CD4-positive, alpha-beta T cell treated with Interleukin-17A for 4 hours (primary cell): ENCODE results near the gene NPAS2.

Experiments used
- DNase-seq: peaks from one replicate; pipeline ENCODE4 v3.0.0-alpha.2; 2020; ENCODE audit warnings: mixed read lengths

Gene NPAS2

DNA sequence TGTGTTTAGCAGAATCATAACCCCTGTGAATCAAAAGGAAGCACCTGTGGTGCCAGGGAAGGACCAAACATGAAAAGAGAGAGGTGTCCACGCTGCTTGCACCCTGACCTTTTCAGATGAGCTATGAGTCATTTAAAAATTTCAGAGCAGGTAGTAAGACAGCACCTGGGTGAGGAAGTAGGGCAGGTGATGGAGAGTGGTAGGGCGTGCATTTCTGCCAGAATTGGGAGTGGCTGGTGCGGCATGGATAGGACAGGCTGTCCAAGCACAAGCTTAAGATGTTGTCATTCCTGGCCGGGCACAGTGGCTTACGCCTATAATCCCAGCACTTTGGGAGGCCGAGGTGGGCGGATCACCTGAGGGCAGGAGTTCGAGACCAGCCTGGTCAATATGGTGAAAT, 36.8 kb downstream of the NPAS2 start:
- DNase-seq: no peak

DNA sequence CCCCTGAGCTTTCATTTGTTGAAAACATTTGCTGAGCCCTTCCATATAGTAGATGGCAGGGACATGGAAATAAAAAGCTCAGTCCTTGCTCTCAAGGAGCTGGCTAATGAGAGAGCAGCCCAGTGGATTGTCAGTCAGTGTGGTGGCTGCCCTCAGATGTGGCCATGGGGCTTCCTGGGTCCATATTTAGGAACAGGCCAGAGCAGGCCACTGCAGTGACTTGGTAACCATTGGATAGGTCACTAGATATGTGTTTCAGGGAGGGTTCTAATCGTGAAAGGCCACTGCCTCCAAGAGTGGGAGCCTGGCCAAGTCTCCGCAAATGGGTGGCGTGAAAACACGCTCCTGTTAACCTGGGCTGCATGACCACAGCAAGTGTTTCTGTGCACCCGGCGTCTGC, 37.4 kb downstream of the NPAS2 start:
- no peak for DNase-seq

DNA sequence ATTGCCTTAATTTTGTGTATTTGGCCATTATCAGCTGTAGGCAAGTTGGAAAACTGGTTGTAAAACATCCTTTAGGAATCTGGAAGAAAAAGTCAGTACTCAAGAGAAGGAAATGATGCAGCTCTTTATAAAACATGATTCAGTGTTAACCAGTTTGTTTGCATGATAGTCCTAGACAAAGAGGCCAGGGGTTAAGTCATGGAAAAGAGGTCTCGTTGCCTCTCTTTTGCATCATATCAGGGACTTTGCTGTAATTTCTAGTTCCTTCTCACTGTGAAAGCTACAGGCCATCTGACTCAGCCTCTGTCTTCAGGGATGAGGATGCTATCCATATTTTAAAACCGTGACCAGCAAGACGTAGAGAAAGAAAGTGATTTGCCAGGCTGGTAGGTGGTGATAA, 38.0 kb downstream of the NPAS2 start:
- DNase-seq: no peak

DNA sequence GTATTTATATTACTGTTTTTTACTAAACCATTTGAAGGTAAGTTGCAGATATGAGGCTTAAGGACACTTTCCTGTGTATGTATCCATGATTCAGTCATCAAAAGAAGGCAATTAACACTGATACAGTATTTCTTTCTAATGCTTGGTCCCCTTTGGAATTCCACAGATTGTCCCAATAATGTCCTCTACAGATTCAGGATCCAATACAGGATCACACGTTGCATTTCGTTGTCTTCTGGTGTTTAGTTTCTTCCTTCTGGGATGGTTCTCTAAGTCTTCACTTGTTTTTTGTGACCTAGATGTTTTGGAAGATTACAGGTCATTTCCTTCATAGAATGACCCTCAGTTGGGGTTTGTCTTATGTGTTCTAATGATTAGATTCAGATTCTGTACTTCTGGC, 40.0 kb downstream of the NPAS2 start:
- no peak for DNase-seq

DNA sequence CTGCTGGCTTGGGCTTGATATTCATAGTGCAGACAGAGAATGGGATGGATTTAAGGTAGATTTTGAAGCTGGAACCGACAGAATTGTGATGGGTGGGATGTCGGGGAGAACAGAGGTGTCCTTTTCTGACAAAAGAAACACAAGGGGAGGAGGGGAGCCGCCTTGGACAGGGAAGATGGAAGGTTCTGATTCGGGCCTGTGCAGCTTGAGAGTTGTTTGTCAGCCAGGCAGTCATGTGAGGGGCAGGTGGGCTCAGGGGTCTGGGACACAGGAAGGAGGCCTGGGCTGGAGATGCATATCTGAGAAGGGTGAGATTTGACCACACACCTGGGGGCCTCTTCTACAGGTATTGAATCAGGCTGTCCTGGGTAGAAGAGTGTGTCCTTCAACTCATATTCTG, 41.4 kb downstream of the NPAS2 start:
- no peak for DNase-seq

DNA sequence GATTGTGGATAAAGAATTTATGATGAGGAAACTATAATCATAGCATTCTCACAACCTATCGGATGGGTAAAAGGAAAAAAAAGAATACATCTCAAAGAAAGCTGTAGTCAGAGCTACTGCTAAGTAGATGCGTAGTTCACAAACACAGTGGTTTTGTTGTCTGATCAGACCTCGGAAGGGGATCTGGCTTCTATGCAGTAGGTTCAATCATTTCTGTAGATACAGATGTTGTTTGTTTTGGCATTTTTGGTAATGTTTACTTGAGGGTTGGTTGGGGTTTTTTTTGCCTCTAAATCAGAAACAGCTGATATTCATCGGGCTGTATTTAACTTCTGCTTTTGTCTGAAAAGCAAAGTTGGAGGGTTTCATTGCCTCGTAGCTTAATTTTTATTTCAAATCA, 42.1 kb downstream of the NPAS2 start:
- DNase-seq: no peak

DNA sequence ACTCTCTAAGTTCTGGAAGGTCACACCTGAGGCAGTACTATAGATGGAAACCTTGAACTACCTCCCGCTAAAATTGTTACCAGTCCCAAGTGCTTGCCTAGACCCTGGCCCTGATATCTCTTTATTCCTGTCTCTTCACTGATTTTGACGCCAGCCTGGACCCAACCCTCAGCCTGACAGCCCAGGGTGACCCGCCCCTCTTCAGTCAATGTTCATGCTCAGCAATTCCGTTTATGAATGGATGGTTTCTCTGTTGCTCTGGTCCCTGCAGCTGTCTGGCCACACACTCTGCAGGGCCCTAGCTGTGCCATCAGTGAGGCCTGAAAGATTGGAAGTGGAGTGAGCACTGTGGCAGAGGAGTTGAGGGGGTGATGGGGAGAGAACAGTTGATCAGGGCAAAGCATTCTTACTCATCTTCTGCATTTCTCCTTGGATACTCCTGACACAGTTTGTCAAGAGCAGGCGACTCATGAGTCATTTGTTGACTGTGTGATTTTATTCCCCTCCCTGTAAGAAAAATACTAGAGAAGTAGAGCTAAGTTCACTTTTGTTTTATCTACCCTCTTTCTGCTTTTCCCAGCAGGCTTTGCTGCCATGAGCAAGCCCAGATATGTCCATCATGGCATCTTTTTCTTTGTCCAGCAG, 46.0 kb downstream of the NPAS2 start:
- no peak for DNase-seq

DNA sequence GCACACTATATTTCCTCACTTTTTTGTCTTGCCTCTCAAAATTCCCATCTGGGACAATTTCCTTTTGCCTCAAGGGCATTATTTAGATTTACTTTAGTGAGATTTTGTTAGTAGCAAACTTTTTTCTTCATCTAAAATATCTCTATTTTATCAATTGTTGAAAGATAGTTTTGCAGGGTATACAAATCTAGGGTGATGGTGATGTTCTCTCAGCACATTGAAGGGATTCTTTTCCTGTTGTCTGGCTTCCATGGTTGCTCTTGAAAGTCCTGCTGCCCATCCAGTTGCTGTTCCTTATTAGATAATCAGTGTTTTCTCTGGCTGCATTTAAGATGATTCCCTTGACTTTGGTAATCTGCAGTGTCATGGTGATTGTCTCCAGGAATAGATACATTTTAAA, 48.1 kb downstream of the NPAS2 start:
- DNase-seq: no peak

DNA sequence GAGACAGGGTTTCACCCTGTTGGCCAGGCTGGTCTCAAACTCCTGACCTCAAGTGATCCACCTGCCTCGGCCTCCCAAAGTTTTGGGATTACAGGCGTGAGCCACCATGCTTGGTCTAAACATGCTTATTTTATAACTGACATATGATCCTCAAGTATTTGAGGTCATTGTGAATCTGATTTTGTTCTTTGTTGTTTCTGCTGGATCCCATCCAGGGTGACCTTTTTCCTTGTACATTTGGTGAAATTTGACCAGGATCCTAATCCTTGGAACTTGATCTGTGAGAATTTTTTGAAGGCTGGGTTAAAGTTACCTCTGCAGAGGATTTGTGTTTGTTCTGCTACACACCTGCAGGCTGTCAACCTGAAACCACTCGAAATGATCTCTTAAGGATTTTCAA, 49.2 kb downstream of the NPAS2 start:
- no peak for DNase-seq

DNA sequence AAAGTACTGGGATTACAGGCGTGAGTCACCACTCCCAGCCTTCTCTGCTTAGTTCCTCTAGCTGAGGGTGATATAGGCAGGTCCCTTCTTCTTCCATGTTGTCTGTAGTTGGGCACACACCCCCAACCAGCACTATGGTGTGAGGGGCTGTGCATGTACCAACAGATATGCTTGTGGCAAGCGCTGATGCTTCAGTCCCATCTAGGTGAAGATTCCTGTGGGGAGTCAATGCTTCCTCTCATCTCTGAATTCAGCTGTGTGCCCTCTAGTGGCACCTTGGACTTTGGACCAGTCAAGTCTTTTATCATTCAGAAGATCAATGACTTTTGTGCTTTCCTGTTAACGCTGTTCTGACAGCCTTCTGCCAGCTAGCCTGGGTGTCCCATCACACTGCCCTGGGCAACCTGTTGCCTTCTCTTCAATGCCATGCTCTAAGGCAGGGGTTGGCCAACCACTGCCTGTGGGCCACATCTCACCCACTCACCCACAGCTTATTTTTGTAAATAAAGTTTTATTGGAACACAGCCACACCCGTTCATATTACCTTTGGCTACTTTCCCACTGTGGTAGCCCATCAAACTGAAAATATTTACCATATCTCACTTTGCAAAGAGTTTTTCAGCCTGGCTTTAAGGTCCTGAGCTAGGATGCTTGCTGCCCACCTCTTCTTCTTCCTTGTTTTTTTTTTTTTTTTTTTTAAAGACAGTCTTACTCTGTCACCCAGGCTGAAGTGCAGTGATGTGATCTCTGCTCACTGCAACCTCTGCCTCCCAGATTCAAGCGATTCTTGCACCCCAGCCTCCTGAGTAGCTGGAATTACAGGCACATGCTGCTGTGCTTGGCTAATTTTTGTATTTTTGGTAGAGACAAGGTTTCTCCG, 51.0 kb downstream of the NPAS2 start:
- no peak for DNase-seq

DNA sequence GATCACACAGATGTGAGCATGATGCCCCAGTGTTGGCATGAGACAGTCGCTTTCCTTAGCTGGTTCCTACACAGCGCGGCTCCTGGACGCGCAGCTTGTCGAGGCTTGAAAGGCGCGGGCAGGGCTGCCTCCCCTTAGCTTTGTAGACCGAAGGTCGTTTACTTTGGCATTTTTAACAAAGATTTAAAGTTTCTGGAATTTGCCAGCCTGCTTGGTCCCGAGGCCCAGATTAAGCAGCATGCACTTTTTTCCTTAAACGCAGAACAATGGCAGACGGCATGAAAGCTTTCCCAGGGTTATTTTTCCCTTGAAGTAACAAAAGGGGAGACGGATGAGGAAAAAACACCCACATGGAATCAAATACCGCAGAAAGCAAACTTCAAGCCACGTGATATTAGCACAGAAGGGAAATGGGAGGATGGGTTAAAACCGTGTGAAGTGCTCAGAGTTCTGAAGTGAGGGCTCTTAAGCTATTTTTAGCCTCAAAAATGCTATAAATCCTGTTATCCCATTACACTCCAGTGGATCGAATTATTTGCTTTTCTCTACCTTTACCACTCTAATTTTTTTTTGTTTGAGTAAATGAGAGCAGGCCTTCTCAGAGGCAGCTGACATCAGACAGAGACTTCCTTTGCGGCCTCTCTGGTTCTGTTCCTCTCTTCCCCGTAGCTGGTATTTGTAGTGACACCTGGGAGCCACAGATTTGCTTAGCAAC, 55.7 kb downstream of the NPAS2 start:
- DNase-seq: no peak

DNA sequence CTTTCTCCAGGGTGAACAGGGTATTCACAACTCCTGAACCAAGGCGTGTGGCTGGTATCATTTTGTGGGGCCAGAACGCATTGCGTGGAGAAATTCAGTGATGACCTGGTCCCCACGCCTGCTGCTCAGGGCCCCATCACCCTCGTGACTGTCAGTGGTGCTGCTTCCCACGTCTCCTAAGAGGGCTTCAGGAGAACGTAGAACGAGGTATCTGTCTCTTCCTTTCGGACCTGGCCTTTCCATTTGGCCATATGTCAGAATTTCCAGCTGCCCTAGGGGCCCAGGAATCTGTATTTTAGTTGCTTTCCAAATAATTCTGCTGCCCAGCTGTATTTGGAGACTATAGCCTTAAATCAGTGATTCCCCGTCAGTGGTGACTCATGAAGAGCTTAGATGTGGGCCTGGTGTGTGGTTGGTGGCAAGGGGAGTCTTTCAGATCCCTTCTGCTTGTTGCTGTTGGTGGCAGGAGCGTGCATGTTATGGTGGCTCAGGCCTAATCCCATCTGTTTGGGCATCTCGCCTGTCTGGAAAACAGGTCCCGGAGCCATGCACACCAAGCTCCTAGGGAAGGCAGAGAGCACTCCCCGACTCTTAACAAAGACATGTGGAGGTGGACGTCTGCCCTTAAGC, 56.4 kb downstream of the NPAS2 start:
- DNase-seq: peak; percentile 10

DNA sequence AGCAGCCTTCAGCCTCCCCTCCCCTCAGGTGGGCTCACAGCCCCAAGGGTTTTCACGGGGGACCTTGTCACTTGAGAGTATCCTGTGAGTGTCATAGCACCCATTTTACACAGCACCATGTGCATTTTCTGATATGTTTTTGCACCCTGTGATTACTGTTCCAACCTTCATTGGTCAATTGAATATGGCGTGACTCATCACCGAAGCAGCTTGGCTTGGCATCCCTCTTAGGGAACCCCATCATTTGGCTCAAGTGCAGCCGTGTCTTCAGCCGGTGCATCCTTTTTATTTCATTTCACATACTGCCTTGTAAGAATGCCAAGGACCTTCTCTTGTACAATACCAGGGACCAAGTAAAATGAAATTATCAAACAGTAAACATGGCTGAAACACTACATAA, 57.6 kb downstream of the NPAS2 start:
- no peak for DNase-seq

DNA sequence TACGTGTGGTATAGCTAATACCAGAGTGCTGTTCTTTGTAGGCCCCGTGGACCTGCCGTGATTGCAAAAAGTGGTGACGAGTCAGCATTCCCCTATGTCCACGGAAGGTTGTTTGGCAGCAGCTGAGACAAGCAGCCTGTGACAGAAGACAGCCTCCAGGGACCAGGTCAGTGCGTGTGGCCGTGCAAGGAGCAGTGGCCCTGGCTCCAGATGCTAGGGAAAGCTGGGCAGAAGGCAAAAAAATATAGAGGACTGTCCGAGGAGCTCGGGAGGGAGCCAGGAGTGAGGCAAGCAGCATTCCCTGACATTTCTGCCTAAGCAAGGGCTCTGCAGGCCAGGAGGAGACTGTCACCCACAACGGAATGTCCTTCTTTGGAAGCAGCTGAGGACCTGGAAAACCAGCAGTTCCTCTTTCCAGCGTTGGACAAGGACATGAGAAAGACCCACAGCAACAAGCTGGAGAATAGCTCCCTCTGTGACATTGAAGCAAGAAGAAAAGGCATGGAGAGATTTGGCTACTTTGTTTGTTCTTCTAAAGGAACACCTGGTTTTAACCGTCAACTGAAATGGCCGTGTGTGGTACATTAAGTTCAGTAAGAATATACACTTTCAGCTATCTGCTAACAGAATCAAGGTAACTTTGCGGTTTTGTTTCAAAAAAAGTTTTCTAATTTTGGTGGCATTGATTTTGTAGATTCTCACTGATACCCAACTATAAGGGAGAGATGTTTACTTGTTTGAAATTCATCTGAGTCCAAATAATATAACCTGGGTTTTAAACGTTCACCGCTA, 58.3 kb downstream of the NPAS2 start:
- DNase-seq: no peak

DNA sequence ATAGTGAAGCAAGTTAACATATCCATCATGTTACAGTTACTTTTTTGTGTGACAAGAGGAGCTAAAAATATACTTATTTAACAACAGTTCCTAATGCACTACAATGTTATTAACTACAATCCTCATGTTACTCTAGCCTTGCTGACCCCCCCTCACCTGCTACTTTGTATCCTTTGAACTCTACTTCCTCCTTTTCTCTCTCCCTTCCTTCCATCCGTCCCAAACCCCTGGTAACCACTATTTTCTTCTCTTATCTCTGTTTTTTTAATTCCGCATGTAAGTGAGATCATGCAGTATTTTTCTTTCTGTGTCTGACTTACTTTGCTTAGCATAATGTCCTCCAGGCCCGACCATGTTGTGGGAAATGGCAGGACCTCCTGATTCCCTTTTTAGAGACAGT, 59.4 kb downstream of the NPAS2 start:
- DNase-seq: no peak

DNA sequence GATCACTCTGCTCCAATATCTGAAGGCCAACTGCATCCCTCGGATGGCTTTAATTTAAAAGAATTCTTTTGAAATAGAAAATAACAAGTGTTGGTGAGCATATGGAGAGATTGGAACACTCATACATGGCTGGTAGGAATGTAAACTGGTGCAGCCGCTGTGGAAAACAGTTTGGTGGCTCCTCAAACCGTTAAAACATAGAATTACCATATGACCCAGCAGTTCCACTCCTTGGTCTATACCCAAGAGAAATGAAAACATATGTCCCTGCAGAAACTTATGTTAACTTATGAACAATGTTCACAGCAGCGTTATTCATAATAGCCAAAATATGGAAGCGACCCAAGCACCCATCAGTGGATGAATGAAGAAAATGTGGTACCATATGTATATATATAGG, 60.1 kb downstream of the NPAS2 start:
- no peak for DNase-seq

DNA sequence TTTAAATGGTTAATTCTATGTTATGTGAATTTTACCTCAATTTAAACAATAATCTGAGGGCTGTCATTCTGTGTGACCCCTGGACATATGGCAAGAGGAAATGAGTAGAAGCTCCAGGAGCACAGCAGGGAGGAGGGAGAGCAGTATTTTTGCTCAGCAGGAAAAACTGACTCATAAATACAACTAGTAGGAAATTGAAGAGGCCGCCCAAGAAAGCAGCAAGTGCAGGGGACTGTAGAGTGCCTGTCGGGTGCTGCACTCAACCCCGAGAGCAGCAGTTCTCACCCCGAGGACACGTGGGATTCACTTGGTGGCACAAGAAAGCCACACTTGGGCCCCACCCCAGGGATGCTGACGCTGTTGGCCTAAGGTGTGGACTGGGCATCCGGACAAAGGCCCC, 60.8 kb downstream of the NPAS2 start:
- DNase-seq: no peak

DNA sequence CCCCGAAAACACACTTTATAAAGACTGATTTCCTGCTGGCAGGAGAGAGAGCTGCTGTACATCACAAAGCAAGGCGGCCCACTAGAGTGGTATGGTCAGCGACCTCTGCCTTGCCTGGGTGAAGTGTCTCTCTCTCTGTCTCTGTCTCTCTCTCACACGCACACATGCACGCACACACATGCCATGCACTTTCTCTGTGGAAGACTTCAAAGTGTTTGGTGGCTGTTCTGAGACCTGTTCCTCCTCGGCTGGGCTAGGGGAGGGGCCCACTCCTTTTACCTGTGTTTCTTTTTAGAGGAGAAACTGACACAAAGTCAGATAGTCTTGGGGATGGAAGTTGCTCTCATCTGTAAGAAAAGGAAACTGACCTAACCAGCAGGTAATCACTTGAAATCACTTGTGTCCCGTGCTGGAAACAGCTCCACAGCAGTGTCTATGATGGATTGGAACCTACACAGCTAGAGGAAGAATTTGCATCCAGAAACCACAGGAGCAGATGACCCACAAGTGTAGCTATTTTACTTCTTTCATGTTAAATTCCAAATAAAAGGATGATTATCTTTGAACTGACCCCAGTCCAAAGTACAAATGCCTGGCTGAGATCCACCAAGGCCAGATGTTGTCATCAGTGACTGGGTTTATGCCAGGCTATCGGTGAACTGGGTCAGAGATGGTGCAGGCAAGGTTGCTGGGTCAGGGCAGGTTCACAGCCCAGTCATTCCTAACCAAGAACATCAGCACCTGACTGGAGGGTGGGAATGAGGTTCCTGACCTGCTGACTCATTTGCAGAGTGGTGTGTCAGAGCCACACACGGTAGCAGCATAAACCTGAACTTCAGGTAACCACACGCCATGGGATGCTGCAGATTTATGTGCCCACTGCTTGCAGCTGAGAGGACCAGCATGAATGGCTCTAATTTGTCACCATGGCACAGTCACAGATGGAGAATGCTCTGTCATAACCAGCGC, 63.0 kb downstream of the NPAS2 start:
- no peak for DNase-seq

DNA sequence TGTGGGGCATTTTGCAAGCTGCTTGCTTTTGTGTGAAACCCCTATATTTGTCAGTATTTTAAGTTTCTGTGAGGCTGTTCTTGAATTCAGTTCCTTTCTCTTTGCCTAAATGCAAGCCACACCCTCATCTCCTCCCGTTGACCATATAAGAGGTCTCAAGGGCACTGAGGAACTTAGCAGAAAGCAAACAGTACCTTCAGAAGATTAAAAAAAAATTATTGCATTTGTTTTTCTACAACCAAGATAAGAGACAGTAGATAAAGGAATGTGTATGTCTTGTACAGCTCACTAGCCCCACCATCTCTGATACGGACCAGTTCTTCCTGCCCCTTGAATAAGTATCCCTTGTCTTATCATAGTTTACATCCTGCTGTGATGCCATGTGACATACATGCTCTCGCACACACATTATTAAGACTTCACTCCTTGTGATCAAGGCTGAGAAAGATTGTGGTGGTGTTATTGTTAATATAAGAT, 64.2 kb downstream of the NPAS2 start:
- no peak for DNase-seq

DNA sequence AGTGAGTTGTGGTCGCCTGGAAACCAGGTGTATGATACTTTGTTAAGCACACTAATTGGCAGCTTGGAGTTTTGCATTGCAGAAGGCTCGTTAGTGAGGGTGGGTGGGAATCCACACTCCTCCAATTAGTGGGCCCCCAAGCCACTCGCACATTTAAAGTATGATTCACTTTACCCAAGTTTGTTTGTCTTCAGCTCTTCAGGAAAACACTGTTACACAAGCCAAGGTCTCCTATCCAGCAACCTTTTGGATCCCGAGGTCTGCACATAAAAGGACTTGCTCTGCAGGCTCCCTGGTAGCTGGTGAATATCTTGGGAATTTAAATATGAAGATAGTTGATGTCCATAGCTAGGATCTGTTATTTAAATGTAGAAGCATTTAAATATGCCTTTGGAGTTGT, 66.1 kb downstream of the NPAS2 start:
- DNase-seq: no peak

DNA sequence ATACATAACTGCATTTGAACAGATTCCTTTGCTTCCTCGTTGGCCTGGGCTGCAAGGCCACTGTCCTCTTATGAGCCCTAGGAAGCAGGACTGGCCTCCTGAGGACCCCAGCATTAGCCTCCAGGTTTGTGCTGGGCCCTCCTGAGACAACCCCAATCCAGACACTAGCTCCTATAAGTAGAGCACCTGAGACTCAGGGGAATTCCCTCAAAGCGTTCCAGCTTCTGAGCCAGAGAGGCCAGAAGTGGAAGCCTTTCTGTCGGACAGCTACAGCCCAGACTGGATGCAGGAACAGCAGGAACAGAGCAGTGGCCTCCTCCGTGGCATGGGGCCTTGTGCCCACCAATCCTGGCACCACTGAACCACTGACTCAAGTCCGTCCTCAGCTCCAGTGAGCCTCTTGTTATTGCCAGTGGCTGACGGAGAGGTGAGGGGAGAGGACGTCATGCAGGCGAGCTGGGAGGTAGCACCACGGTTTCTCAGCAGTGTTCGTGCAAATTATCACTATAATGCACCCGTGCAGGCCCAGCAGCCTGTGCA, 67.2 kb downstream of the NPAS2 start:
- no peak for DNase-seq
